Measurements from ENCODE around the gene KCNQ1. TPM values are rescaled to one million over a fixed set of nuclear protein-coding genes. Genes with fewer than 3 reads are reported as not detected.

KCNQ1 gene
- total RNA-seq, 3 donors from 2014 or later (not counting 1 experiment from before 2014, with no cell fraction given): 1.9 to 7.8 (median 3.3) TPM

- Histone ChIP-seq H3K4me3 (ENCODE audit: low read length) (no peak overlapping the region), H3K27me3 (ENCODE audit: control insufficient read depth, insufficient read depth, low read length) (no peaks in the 10 kb centered on the region), H3K27ac (ENCODE audit: low read length) (no peak overlapping the region), H3K4me1 (ENCODE audit: control insufficient read depth, insufficient read depth, low read length) (no peaks in the 10 kb centered on the region), H3K36me3 (ENCODE audit: control insufficient read depth, insufficient read depth, low read length) (no peaks in the 10 kb centered on the region), H3K9me3 (ENCODE audit: control insufficient read depth, insufficient read depth, low read length) (no peaks in the 10 kb centered on the region)
- WGBS (ENCODE audit: insufficient coverage): 74% methylated on average over 30 of the region's 30 CpGs
- no peaks in the 10 kb centered on the region for H3K36me3 Mint-ChIP-seq
- H3K4me3 Mint-ChIP-seq: no peak overlapping the region
- no peak overlapping the region for H3K27ac Mint-ChIP-seq
- ATAC-seq: no peak
- H3K4me1 Mint-ChIP-seq: no peaks in the 10 kb centered on the region
- intact Hi-C loops (cut with micrococcal nuclease): no loop called here
- H3K27me3 Mint-ChIP-seq (ENCODE audit: low read depth in 2 of 2): no peaks in the 10 kb centered on the region
- no peaks in the 10 kb centered on the region for H3K9me3 Mint-ChIP-seq
- DNase-seq: no peak
- TF ChIP-seq CTCF (IDR thresholded peaks at IDR 0.05): no peak
These were observed 33.1 kb upstream of the KCNQ1 start for GRCh38 chr11:2411446-2412305.

- no peaks in the 10 kb centered on the region for H3K9me3 Mint-ChIP-seq
- H3K27ac Mint-ChIP-seq: no peak overlapping the region
- Histone ChIP-seq H3K4me3 (ENCODE audit: low read length) (no peak overlapping the region), H3K36me3 (ENCODE audit: control insufficient read depth, insufficient read depth, low read length) (no peaks in the 10 kb centered on the region), H3K27me3 (ENCODE audit: control insufficient read depth, insufficient read depth, low read length) (no peaks in the 10 kb centered on the region), H3K4me1 (ENCODE audit: control insufficient read depth, insufficient read depth, low read length) (no peaks in the 10 kb centered on the region), H3K27ac (ENCODE audit: low read length) (no peak overlapping the region), H3K9me3 (ENCODE audit: control insufficient read depth, insufficient read depth, low read length) (no peaks in the 10 kb centered on the region)
- H3K4me1 Mint-ChIP-seq: no peaks in the 10 kb centered on the region
- DNase-seq (no peak), ATAC-seq (no peak)
- WGBS (ENCODE audit: insufficient coverage): 89% methylated on average over 6 of the region's 6 CpGs
- intact Hi-C loops (cut with micrococcal nuclease): no loop called here
- H3K36me3 Mint-ChIP-seq: no peaks in the 10 kb centered on the region
- H3K27me3 Mint-ChIP-seq (ENCODE audit: low read depth in 2 of 2): no peaks in the 10 kb centered on the region
- no peak overlapping the region for H3K4me3 Mint-ChIP-seq
- no peak for TF ChIP-seq CTCF (IDR thresholded peaks at IDR 0.05)
These were observed 32.5 kb upstream of the KCNQ1 start for GRCh38 chr11:2412323-2412722.

- no peak for ATAC-seq
- Histone ChIP-seq H3K27ac (ENCODE audit: low read length) (no peak overlapping the region), H3K9me3 (ENCODE audit: control insufficient read depth, insufficient read depth, low read length) (no peaks in the 10 kb centered on the region), H3K4me1 (ENCODE audit: control insufficient read depth, insufficient read depth, low read length) (no peaks in the 10 kb centered on the region), H3K4me3 (ENCODE audit: low read length) (no peak overlapping the region), H3K27me3 (ENCODE audit: control insufficient read depth, insufficient read depth, low read length) (no peaks in the 10 kb centered on the region), H3K36me3 (ENCODE audit: control insufficient read depth, insufficient read depth, low read length) (no peaks in the 10 kb centered on the region)
- 88% methylated on average over 43 of the region's 43 CpGs for WGBS (ENCODE audit: insufficient coverage)
- intact Hi-C loops (cut with micrococcal nuclease): no loop called here
- Mint-ChIP-seq H3K4me3 (no peak overlapping the region), H3K9me3 (no peaks in the 10 kb centered on the region), H3K27ac (no peak overlapping the region), H3K27me3 (ENCODE audit: low read depth in 2 of 2) (no peaks in the 10 kb centered on the region), H3K4me1 (no peaks in the 10 kb centered on the region), H3K36me3 (no peaks in the 10 kb centered on the region)
- no peak for TF ChIP-seq CTCF (IDR thresholded peaks at IDR 0.05)
- no peak for DNase-seq
These were observed 30.8 kb upstream of the KCNQ1 start for GRCh38 chr11:2413742-2414579.
